K562 (cell line): ENCODE data around the gene IRF2BP2. TPM values are rescaled to one million over a fixed set of nuclear protein-coding genes. Genes with fewer than 3 reads are reported as not detected.
A peak's percentile ranks its signal among the peaks of the same experiment; 100 is the strongest.

Source experiments
- ARHGAP35 ChIP-seq: fragments of 450-650 bp; IDR thresholded peaks from 2 replicates; pipeline ENCODE4 v1.6.1; 2018; ENCODE audit not compliant: partially characterized antibody
- CHD2 ChIP-seq: IDR thresholded peaks from 2 replicates; pipeline ENCODE4 v1.6.1; 2011; ENCODE audit warnings: low read depth, low read length
- ETV1 ChIP-seq: fragments of 450-650 bp; conservative IDR thresholded peaks from 2 replicates; pipeline ENCODE4 v1.6.1; 2016; ENCODE audit warnings: missing genetic modification characterization, control low read depth, low read depth, missing compliant biosample characterization
- HDAC1 ChIP-seq, 2 experiments: fragments of 450-650 bp; IDR thresholded peaks; 2 replicates each; pipeline ENCODE4 v1.6.1; 2016 to 2017; ENCODE audit warnings: inconsistent platforms in 1 of 2, mild to moderate bottlenecking in 1 of 2, moderate library complexity in 1 of 2
- KDM1A ChIP-seq, 2 experiments: fragments of 450-650 bp; IDR thresholded peaks; 2 replicates each; pipeline ENCODE4 v1.6.1; 2016; ENCODE audit warnings: mild to moderate bottlenecking in 2 of 2
- L3MBTL2 ChIP-seq: fragments of 450-650 bp; IDR thresholded peaks from 2 replicates; pipeline ENCODE4 v1.6.1; 2016; ENCODE audit warnings: mild to moderate bottlenecking, moderate library complexity
- NR4A1 ChIP-seq, 2 experiments: fragments of 250-450 bp in 1 of 2; fragments of 450-650 bp in 1 of 2; sonication (Bioruptor Pico) in 1 of 2; IDR thresholded peaks; 2 replicates each; pipeline versions ENCODE4 v1.4.0 to v1.6.1; 2016 to 2020; ENCODE audit warnings: mild to moderate bottlenecking in 2 of 2, missing compliant biosample characterization in 1 of 2, missing genetic modification characterization in 1 of 2, moderate library complexity in 1 of 2
- RBFOX2 ChIP-seq: fragments of 200-400 bp; formaldehyde crosslinking; IDR thresholded peaks from 2 replicates; pipeline ENCODE4 v1.6.1; 2017; ENCODE audit warnings: low read depth, mild to moderate bottlenecking, low read length, moderate library complexity
- SRSF9 ChIP-seq: fragments of 200-400 bp; formaldehyde crosslinking; IDR thresholded peaks from 2 replicates; pipeline ENCODE4 v1.6.1; 2017; ENCODE audit warnings: low read depth, low read length, borderline replicate concordance
- TAF7 ChIP-seq: fragments of 450-650 bp; IDR thresholded peaks from 2 replicates; pipeline ENCODE4 v1.6.1; 2016; ENCODE audit warnings: missing genetic modification characterization, missing compliant biosample characterization
- THRAP3 ChIP-seq: fragments of 450-650 bp; IDR thresholded peaks from 2 replicates; pipeline ENCODE4 v1.6.1; 2016; ENCODE audit warnings: mild to moderate bottlenecking, inconsistent platforms, borderline replicate concordance
- TOE1 ChIP-seq, 2 experiments: fragments of 450-650 bp in 1 of 2; sonication (generic) in 1 of 2; formaldehyde crosslinking in 1 of 2; IDR thresholded peaks; 2 replicates each; pipeline versions ENCODE4 v1.7.1 to v1.8.0; 2016 to 2022; ENCODE audit warnings: borderline replicate concordance in 2 of 2, mild to moderate bottlenecking in 2 of 2, antibody characterized with exemption in 1 of 2, inconsistent platforms in 1 of 2, low read depth in 1 of 2, missing genetic modification reagents in 1 of 2, moderate library complexity in 1 of 2
- YBX1 ChIP-seq: fragments of 450-650 bp; IDR thresholded peaks from 2 replicates; pipeline ENCODE4 v1.7.1; 2016; ENCODE audit warnings: mild to moderate bottlenecking
- ZNF175 ChIP-seq: fragments of 200-800 bp; sonication (Bioruptor generic); IDR thresholded peaks from 2 replicates; pipeline ENCODE4 v1.6.1; 2016; ENCODE audit warnings: low read depth, mild to moderate bottlenecking, missing genetic modification characterization, missing compliant biosample characterization
- ZNF197 ChIP-seq: fragments of 200-800 bp; sonication (Bioruptor generic); IDR thresholded peaks from 2 replicates; pipeline ENCODE4 v1.6.1; 2016; ENCODE audit warnings: low read depth, missing genetic modification characterization, missing compliant biosample characterization
- ZNF23 ChIP-seq: fragments of 250-450 bp; sonication (Bioruptor Pico); IDR thresholded peaks from 2 replicates; pipeline ENCODE4 v1.4.0; 2020; ENCODE audit warnings: mild to moderate bottlenecking
- ZNF717 ChIP-seq: fragments of 250-450 bp; sonication (Bioruptor Pico); IDR thresholded peaks from 2 replicates; pipeline ENCODE4 v1.5.0; 2021
- polyA plus RNA-seq, 8 experiments: library from polyadenylated mRNA; depleted of rRNA in 4 of 8; stranded (reverse) in 5 of 8; unstranded in 3 of 8; fragments of >200 nt; fragmentation: Nextera tagmentation in 2 of 8; fragmentation: Illumina TruSeq in 1 of 8; extraction: Ambion mirVana in 2 of 8; extraction: Trizol in 1 of 8; gene quantifications; 2 replicates each; pipeline versions ENCODE4 v1.2.1 to v1.2.3, GENCODE V29; 2011 to 2014; ENCODE audit warnings: inconsistent platforms in 1 of 8, missing spikeins in 1 of 8
- total RNA-seq, 7 experiments: library from RNA; depleted of rRNA in 6 of 7; stranded (reverse); fragments of >200 nt in 6 of 7; fragmentation: Illumina TruSeq in 2 of 7; extraction: Trizol in 2 of 7; gene quantifications; 2 replicates each; pipeline versions ENCODE4 v1.2.1 to v1.2.3, GENCODE V29; 2011 to 2021; ENCODE audit warnings: low replicate concordance in 1 of 7
- TF ChIP-seq, protein P1 (sequence below): fragments of 450-650 bp; conservative IDR thresholded peaks from 2 replicates; pipeline ENCODE4 v1.6.1; 2016; ENCODE audit warnings: missing genetic modification characterization, low read depth, mild to moderate bottlenecking, control low read depth, missing compliant biosample characterization
- TF ChIP-seq, protein P2 (sequence below): sonication (generic); formaldehyde crosslinking; IDR thresholded peaks from 2 replicates; pipeline ENCODE4 v1.4.0; 2020; ENCODE audit warnings: mild to moderate bottlenecking, missing genetic modification reagents
- TF ChIP-seq, protein P3 (sequence below): fragments of 150-350 bp; IDR thresholded peaks from 2 replicates; pipeline ENCODE4 v1.6.1; 2014; ENCODE audit warnings: low read depth, mild to moderate bottlenecking, low read length, borderline replicate concordance

Gene IRF2BP2
- total and polyA plus RNA-seq, 9 of the 15 experiments (the other 6 are each of a cell fraction or from before 2014, with no cell fraction given), result 7.7 to 68.6 (median 22.1) TPM

DNA sequence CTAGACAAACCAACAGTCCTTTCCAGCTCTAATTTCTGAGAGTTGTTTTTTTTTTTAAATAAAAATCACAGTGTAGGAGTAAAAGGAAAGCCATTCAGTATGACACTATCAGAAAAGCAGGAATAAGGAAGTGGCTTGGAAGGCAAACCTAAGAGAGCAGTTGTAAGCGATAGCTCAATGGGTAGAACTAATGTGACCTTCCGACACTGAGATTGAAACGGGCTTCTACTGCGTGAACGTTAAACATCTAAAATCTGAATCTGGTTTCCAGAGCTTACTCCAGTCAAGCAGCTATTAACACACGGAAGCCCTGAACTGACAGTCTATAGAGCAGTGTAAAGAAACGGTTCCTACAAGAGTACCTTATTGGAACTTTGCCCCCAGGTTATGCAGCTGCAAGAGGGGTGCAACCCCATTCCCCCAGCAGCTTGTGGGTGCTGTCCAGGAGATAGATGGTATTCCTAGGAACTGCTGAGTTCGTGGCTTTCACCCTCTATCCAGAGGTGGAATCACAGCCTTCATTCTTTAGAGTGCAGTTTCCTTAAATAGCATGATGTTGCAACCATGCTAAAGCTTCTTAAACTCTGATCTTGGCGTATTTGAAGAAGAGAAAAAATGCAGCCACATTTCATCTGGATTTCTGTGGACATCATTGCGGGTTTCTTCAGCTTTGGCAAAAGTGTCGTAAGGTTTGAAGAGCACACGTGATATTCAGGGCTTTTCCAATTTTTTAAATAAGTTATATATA, 3.3 kb upstream of the IRF2BP2 start (continued):
- peak in 1 of 2 experiments; percentile 54; a peak in 2 of 4 replicates for TF ChIP-seq HDAC1 (IDR thresholded peaks at IDR 0.05)
- TF ChIP-seq TOE1 (IDR thresholded peaks at IDR 0.05; ENCODE audit: borderline replicate concordance), result no peak
- 0 out of 2 replicates have a peak, but pooled peaks have one; percentile 17 for TF ChIP-seq TOE1 (CRISPR knock-in tag; IDR thresholded peaks at IDR 0.05; ENCODE audit: borderline replicate concordance, low read depth)
- TF ChIP-seq L3MBTL2, result no peak
- no peak for TF ChIP-seq TAF7 (tag)
- TF ChIP-seq, protein P1, sequence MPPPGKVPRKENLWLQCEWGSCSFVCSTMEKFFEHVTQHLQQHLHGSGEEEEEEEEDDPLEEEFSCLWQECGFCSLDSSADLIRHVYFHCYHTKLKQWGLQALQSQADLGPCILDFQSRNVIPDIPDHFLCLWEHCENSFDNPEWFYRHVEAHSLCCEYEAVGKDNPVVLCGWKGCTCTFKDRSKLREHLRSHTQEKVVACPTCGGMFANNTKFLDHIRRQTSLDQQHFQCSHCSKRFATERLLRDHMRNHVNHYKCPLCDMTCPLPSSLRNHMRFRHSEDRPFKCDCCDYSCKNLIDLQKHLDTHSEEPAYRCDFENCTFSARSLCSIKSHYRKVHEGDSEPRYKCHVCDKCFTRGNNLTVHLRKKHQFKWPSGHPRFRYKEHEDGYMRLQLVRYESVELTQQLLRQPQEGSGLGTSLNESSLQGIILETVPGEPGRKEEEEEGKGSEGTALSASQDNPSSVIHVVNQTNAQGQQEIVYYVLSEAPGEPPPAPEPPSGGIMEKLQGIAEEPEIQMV, result peak; percentile 0; the same call in 1 of the 2 replicates
- TF ChIP-seq ZNF175 (CRISPR knock-in tag), result peak; percentile 73; the same call in 1 of the 2 replicates
- TF ChIP-seq ETV1, result no peak; the same call in 1 of the 2 replicates
- TF ChIP-seq, protein P2, sequence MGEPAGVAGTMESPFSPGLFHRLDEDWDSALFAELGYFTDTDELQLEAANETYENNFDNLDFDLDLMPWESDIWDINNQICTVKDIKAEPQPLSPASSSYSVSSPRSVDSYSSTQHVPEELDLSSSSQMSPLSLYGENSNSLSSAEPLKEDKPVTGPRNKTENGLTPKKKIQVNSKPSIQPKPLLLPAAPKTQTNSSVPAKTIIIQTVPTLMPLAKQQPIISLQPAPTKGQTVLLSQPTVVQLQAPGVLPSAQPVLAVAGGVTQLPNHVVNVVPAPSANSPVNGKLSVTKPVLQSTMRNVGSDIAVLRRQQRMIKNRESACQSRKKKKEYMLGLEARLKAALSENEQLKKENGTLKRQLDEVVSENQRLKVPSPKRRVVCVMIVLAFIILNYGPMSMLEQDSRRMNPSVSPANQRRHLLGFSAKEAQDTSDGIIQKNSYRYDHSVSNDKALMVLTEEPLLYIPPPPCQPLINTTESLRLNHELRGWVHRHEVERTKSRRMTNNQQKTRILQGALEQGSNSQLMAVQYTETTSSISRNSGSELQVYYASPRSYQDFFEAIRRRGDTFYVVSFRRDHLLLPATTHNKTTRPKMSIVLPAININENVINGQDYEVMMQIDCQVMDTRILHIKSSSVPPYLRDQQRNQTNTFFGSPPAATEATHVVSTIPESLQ (CRISPR knock-in tag), result no peak
- TF ChIP-seq CHD2, result no peak
- TF ChIP-seq YBX1, result no peak
- TF ChIP-seq THRAP3, result no peak
- TF ChIP-seq, protein P3, sequence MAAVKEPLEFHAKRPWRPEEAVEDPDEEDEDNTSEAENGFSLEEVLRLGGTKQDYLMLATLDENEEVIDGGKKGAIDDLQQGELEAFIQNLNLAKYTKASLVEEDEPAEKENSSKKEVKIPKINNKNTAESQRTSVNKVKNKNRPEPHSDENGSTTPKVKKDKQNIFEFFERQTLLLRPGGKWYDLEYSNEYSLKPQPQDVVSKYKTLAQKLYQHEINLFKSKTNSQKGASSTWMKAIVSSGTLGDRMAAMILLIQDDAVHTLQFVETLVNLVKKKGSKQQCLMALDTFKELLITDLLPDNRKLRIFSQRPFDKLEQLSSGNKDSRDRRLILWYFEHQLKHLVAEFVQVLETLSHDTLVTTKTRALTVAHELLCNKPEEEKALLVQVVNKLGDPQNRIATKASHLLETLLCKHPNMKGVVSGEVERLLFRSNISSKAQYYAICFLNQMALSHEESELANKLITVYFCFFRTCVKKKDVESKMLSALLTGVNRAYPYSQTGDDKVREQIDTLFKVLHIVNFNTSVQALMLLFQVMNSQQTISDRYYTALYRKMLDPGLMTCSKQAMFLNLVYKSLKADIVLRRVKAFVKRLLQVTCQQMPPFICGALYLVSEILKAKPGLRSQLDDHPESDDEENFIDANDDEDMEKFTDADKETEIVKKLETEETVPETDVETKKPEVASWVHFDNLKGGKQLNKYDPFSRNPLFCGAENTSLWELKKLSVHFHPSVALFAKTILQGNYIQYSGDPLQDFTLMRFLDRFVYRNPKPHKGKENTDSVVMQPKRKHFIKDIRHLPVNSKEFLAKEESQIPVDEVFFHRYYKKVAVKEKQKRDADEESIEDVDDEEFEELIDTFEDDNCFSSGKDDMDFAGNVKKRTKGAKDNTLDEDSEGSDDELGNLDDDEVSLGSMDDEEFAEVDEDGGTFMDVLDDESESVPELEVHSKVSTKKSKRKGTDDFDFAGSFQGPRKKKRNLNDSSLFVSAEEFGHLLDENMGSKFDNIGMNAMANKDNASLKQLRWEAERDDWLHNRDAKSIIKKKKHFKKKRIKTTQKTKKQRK, result no peak
- no peak for TF ChIP-seq NR4A1 (CRISPR knock-in tag; IDR thresholded peaks at IDR 0.05)
- TF ChIP-seq NR4A1 (tag; IDR thresholded peaks at IDR 0.05), result no peak
- no peak for TF ChIP-seq ARHGAP35
- no peak; the same call in 1 of the 2 replicates for TF ChIP-seq ZNF23 (CRISPR knock-in tag)
- TF ChIP-seq SRSF9, result no peak
- peak; percentile 47 for TF ChIP-seq RBFOX2
- peak; percentile 90; the same call in 1 of the 2 replicates for TF ChIP-seq ZNF197 (CRISPR knock-in tag)
- TF ChIP-seq ZNF717 (CRISPR knock-in tag), result no peak
- peak; percentile 77 to 85 for TF ChIP-seq KDM1A (IDR thresholded peaks at IDR 0.05)
